ENCODE data around the gene ZNF683.
A peak's percentile ranks its signal among the peaks of the same experiment; 100 is the strongest.

Gene ZNF683

GRCh38 chr1:26408604-26409003, 36.1 kb upstream of the ZNF683 start:
- Histone ChIP-seq H3K4me3 (ENCODE audit: insufficient read depth, low read depth, low read length) (peak overlapping the region; percentile 100), H3K9me3 (ENCODE audit: control insufficient read depth, low read length) (no peaks in the 10 kb centered on the region), H3K36me3 (ENCODE audit: control insufficient read depth, insufficient read depth, low read length) (no peaks in the 10 kb centered on the region), H3K4me1 (ENCODE audit: control insufficient read depth, insufficient read depth, low read length) (peaks cover 17% of the 10 kb centered on the region), H3K27ac (ENCODE audit: insufficient read depth, low read depth, low read length, poor library complexity, severe bottlenecking) (peak overlapping the region; percentile 99), H3K27me3 (ENCODE audit: control insufficient read depth, insufficient read depth, low read length, poor library complexity, severe bottlenecking) (no peaks in the 10 kb centered on the region)
- WGBS, 2 experiments: 0 to 1% methylated on average over 12 of the region's 12 CpGs

- Histone ChIP-seq H3K36me3 (ENCODE audit: control insufficient read depth, insufficient read depth, low read length) (no peaks in the 10 kb centered on the region), H3K4me3 (ENCODE audit: insufficient read depth, low read depth, low read length) (no peak overlapping the region), H3K27ac (ENCODE audit: insufficient read depth, low read depth, low read length, poor library complexity, severe bottlenecking) (no peak overlapping the region), H3K27me3 (ENCODE audit: control insufficient read depth, insufficient read depth, low read length, poor library complexity, severe bottlenecking) (no peaks in the 10 kb centered on the region), H3K4me1 (ENCODE audit: control insufficient read depth, insufficient read depth, low read length) (peaks cover 12% of the 10 kb centered on the region), H3K9me3 (ENCODE audit: control insufficient read depth, low read length) (no peaks in the 10 kb centered on the region)
- WGBS, 2 experiments: 90 to 92% methylated on average over 7 of the region's 7 CpGs
These were observed 32.8 kb upstream of the ZNF683 start for GRCh38 chr1:26405281-26405915.

GRCh38 chr1:26404641-26405040, 32.1 kb upstream of the ZNF683 start:
- 82 to 95% methylated on average over 2 of the region's 2 CpGs for WGBS, 2 experiments
- Histone ChIP-seq H3K27ac (ENCODE audit: insufficient read depth, low read depth, low read length, poor library complexity, severe bottlenecking) (no peak overlapping the region), H3K27me3 (ENCODE audit: control insufficient read depth, insufficient read depth, low read length, poor library complexity, severe bottlenecking) (no peaks in the 10 kb centered on the region), H3K36me3 (ENCODE audit: control insufficient read depth, insufficient read depth, low read length) (no peaks in the 10 kb centered on the region), H3K4me3 (ENCODE audit: insufficient read depth, low read depth, low read length) (no peak overlapping the region), H3K9me3 (ENCODE audit: control insufficient read depth, low read length) (no peaks in the 10 kb centered on the region), H3K4me1 (ENCODE audit: control insufficient read depth, insufficient read depth, low read length) (peaks cover 12% of the 10 kb centered on the region)

- Histone ChIP-seq H3K27ac (ENCODE audit: insufficient read depth, low read depth, low read length, poor library complexity, severe bottlenecking) (no peak overlapping the region), H3K27me3 (ENCODE audit: control insufficient read depth, insufficient read depth, low read length, poor library complexity, severe bottlenecking) (no peaks in the 10 kb centered on the region), H3K4me1 (ENCODE audit: control insufficient read depth, insufficient read depth, low read length) (peaks cover 12% of the 10 kb centered on the region), H3K36me3 (ENCODE audit: control insufficient read depth, insufficient read depth, low read length) (no peaks in the 10 kb centered on the region), H3K9me3 (ENCODE audit: control insufficient read depth, low read length) (no peaks in the 10 kb centered on the region), H3K4me3 (ENCODE audit: insufficient read depth, low read depth, low read length) (no peak overlapping the region)
- WGBS, 2 experiments: 38 to 55% methylated on average over 4 of the region's 4 CpGs
These were observed 31.1 kb upstream of the ZNF683 start for GRCh38 chr1:26403656-26404055.

- Histone ChIP-seq H3K36me3 (ENCODE audit: control insufficient read depth, insufficient read depth, low read length) (no peaks in the 10 kb centered on the region), H3K4me3 (ENCODE audit: insufficient read depth, low read depth, low read length) (no peak overlapping the region), H3K27me3 (ENCODE audit: control insufficient read depth, insufficient read depth, low read length, poor library complexity, severe bottlenecking) (no peaks in the 10 kb centered on the region), H3K4me1 (ENCODE audit: control insufficient read depth, insufficient read depth, low read length) (peaks cover 12% of the 10 kb centered on the region), H3K9me3 (ENCODE audit: control insufficient read depth, low read length) (no peaks in the 10 kb centered on the region), H3K27ac (ENCODE audit: insufficient read depth, low read depth, low read length, poor library complexity, severe bottlenecking) (no peak overlapping the region)
- WGBS, 2 experiments: 91 to 94% methylated on average over 3 of the region's 3 CpGs
These were observed 29.3 kb upstream of the ZNF683 start for GRCh38 chr1:26401891-26402290.

GRCh38 chr1:26399034-26399433, 26.5 kb upstream of the ZNF683 start:
- no peaks in the 10 kb centered on the region for H3K9me3 ChIP-seq (ENCODE audit: control insufficient read depth, low read length)

GRCh38 chr1:26395754-26396153, 23.2 kb upstream of the ZNF683 start:
- no peaks in the 10 kb centered on the region for H3K9me3 ChIP-seq (ENCODE audit: control insufficient read depth, low read length)
- no peaks in the 10 kb centered on the region for H3K36me3 ChIP-seq (ENCODE audit: control insufficient read depth, insufficient read depth, low read length)
- 88 to 92% methylated on average over 8 of the region's 8 CpGs for WGBS, 2 experiments
- no peak overlapping the region for H3K4me3 ChIP-seq (ENCODE audit: insufficient read depth, low read depth, low read length)
- H3K4me1 ChIP-seq (ENCODE audit: control insufficient read depth, insufficient read depth, low read length): peaks cover 11% of the 10 kb centered on the region
- H3K27me3 ChIP-seq (ENCODE audit: control insufficient read depth, insufficient read depth, low read length, poor library complexity, severe bottlenecking): no peaks in the 10 kb centered on the region
- no peak overlapping the region for H3K27ac ChIP-seq (ENCODE audit: insufficient read depth, low read depth, low read length, poor library complexity, severe bottlenecking)

More at GRCh38 chr1:26399034-26399433, 26.5 kb upstream of the ZNF683 start:
- peaks cover 9% of the 10 kb centered on the region for H3K4me1 ChIP-seq (ENCODE audit: control insufficient read depth, insufficient read depth, low read length)
- no peak overlapping the region for H3K27ac ChIP-seq (ENCODE audit: insufficient read depth, low read depth, low read length, poor library complexity, severe bottlenecking)
- WGBS, 2 experiments: 91 to 97% methylated on average over 3 of the region's 3 CpGs
- no peaks in the 10 kb centered on the region for H3K36me3 ChIP-seq (ENCODE audit: control insufficient read depth, insufficient read depth, low read length)
- H3K27me3 ChIP-seq (ENCODE audit: control insufficient read depth, insufficient read depth, low read length, poor library complexity, severe bottlenecking): no peaks in the 10 kb centered on the region
- H3K4me3 ChIP-seq (ENCODE audit: insufficient read depth, low read depth, low read length): no peak overlapping the region

GRCh38 chr1:26391450-26391849, 18.9 kb upstream of the ZNF683 start:
- Histone ChIP-seq H3K36me3 (ENCODE audit: control insufficient read depth, insufficient read depth, low read length) (no peaks in the 10 kb centered on the region), H3K4me3 (ENCODE audit: insufficient read depth, low read depth, low read length) (no peak overlapping the region), H3K27ac (ENCODE audit: insufficient read depth, low read depth, low read length, poor library complexity, severe bottlenecking) (no peak overlapping the region), H3K27me3 (ENCODE audit: control insufficient read depth, insufficient read depth, low read length, poor library complexity, severe bottlenecking) (no peaks in the 10 kb centered on the region), H3K9me3 (ENCODE audit: control insufficient read depth, low read length) (no peaks in the 10 kb centered on the region), H3K4me1 (ENCODE audit: control insufficient read depth, insufficient read depth, low read length) (peaks cover 18% of the 10 kb centered on the region)
- 12 to 13% methylated on average over 3 of the region's 3 CpGs for WGBS, 2 experiments

GRCh38 chr1:26389604-26390247, 17.2 kb upstream of the ZNF683 start:
- Histone ChIP-seq H3K36me3 (ENCODE audit: control insufficient read depth, insufficient read depth, low read length) (no peaks in the 10 kb centered on the region), H3K27me3 (ENCODE audit: control insufficient read depth, insufficient read depth, low read length, poor library complexity, severe bottlenecking) (no peaks in the 10 kb centered on the region), H3K4me3 (ENCODE audit: insufficient read depth, low read depth, low read length) (no peak overlapping the region), H3K27ac (ENCODE audit: insufficient read depth, low read depth, low read length, poor library complexity, severe bottlenecking) (no peak overlapping the region), H3K9me3 (ENCODE audit: control insufficient read depth, low read length) (no peaks in the 10 kb centered on the region), H3K4me1 (ENCODE audit: control insufficient read depth, insufficient read depth, low read length) (peaks cover 18% of the 10 kb centered on the region)
- WGBS, 2 experiments: 91 to 92% methylated on average over 4 of the region's 4 CpGs

- H3K36me3 ChIP-seq (ENCODE audit: control insufficient read depth, insufficient read depth, low read length): no peaks in the 10 kb centered on the region
- H3K4me1 ChIP-seq (ENCODE audit: control insufficient read depth, insufficient read depth, low read length): peaks cover 18% of the 10 kb centered on the region
- H3K4me3 ChIP-seq (ENCODE audit: insufficient read depth, low read depth, low read length): no peak overlapping the region
- H3K9me3 ChIP-seq (ENCODE audit: control insufficient read depth, low read length): no peaks in the 10 kb centered on the region
- WGBS, 2 experiments: 91 to 94% methylated on average over 7 of the region's 7 CpGs
- no peaks in the 10 kb centered on the region for H3K27me3 ChIP-seq (ENCODE audit: control insufficient read depth, insufficient read depth, low read length, poor library complexity, severe bottlenecking)
- H3K27ac ChIP-seq (ENCODE audit: insufficient read depth, low read depth, low read length, poor library complexity, severe bottlenecking): no peak overlapping the region
These were observed 16.4 kb upstream of the ZNF683 start for GRCh38 chr1:26388791-26389445.
